Panc1 (cell line): ENCODE results near the gene MGMT.

ENCODE experiments used
- POLR2AphosphoS5 ChIP-seq: IDR thresholded peaks from 2 replicates; pipeline ENCODE4 v1.6.1; 2012; ENCODE audit warnings: mild to moderate bottlenecking, low read depth, low read length, moderate library complexity
- SIN3A ChIP-seq: IDR thresholded peaks from 2 replicates; pipeline ENCODE4 v1.6.1; 2012; ENCODE audit warnings: low read depth, mild to moderate bottlenecking, low read length, moderate library complexity, borderline replicate concordance; ENCODE audit not compliant: insufficient read depth
- TCF7L2 ChIP-seq: IDR thresholded peaks from 2 replicates; pipeline ENCODE4 v1.6.1; 2011; ENCODE audit warnings: mild to moderate bottlenecking, low read depth, low read length, inconsistent platforms
- TF ChIP-seq, protein P1 (sequence below): fragments of 450-650 bp; IDR thresholded peaks from 2 replicates; pipeline ENCODE4 v1.5.1; 2017; ENCODE audit warnings: mild to moderate bottlenecking
- TF ChIP-seq, protein P2 (sequence below), 2 experiments: IDR thresholded peaks; 2 replicates each; pipeline ENCODE4 v1.6.1; 2011 to 2012; ENCODE audit warnings: low read depth in 2 of 2, control low read depth in 1 of 2, low read length in 1 of 2, mild to moderate bottlenecking in 1 of 2, moderate library complexity in 1 of 2; ENCODE audit not compliant: insufficient read depth in 1 of 2

GRCh38 chr10:129678186-129678585 lies 211.1 kb downstream of the MGMT start:
- TF ChIP-seq, protein P1, sequence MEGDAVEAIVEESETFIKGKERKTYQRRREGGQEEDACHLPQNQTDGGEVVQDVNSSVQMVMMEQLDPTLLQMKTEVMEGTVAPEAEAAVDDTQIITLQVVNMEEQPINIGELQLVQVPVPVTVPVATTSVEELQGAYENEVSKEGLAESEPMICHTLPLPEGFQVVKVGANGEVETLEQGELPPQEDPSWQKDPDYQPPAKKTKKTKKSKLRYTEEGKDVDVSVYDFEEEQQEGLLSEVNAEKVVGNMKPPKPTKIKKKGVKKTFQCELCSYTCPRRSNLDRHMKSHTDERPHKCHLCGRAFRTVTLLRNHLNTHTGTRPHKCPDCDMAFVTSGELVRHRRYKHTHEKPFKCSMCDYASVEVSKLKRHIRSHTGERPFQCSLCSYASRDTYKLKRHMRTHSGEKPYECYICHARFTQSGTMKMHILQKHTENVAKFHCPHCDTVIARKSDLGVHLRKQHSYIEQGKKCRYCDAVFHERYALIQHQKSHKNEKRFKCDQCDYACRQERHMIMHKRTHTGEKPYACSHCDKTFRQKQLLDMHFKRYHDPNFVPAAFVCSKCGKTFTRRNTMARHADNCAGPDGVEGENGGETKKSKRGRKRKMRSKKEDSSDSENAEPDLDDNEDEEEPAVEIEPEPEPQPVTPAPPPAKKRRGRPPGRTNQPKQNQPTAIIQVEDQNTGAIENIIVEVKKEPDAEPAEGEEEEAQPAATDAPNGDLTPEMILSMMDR, result no peak
- TF ChIP-seq POLR2AphosphoS5 (no peak), SIN3A (no peak), TCF7L2 (no peak)
- TF ChIP-seq, protein P2, sequence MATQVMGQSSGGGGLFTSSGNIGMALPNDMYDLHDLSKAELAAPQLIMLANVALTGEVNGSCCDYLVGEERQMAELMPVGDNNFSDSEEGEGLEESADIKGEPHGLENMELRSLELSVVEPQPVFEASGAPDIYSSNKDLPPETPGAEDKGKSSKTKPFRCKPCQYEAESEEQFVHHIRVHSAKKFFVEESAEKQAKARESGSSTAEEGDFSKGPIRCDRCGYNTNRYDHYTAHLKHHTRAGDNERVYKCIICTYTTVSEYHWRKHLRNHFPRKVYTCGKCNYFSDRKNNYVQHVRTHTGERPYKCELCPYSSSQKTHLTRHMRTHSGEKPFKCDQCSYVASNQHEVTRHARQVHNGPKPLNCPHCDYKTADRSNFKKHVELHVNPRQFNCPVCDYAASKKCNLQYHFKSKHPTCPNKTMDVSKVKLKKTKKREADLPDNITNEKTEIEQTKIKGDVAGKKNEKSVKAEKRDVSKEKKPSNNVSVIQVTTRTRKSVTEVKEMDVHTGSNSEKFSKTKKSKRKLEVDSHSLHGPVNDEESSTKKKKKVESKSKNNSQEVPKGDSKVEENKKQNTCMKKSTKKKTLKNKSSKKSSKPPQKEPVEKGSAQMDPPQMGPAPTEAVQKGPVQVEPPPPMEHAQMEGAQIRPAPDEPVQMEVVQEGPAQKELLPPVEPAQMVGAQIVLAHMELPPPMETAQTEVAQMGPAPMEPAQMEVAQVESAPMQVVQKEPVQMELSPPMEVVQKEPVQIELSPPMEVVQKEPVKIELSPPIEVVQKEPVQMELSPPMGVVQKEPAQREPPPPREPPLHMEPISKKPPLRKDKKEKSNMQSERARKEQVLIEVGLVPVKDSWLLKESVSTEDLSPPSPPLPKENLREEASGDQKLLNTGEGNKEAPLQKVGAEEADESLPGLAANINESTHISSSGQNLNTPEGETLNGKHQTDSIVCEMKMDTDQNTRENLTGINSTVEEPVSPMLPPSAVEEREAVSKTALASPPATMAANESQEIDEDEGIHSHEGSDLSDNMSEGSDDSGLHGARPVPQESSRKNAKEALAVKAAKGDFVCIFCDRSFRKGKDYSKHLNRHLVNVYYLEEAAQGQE (IDR thresholded peaks at IDR 0.05; ENCODE audit: insufficient read depth in 1 of 2, low read depth in 2 of 2, low read length in 1 of 2), result no peak
